Spleen (tissue), 11 donors: ENCODE data around the gene ACTR3. TPM values are rescaled to one million over a fixed set of nuclear protein-coding genes. Genes with fewer than 3 reads are reported as not detected.
"Not testable (repeated sequence)": the region's sequence is repeated elsewhere in the genome, so short reads cannot be mapped to it uniquely, and the experiment has no call there.

Source experiments
- DNase-seq: peaks from one replicate; pipeline ENCODE4 v3.0.0-alpha.2; 2020
- H3K27ac ChIP-seq, 8 donors: fragments of 200-600 bp; sonication (generic) in 7 of 8; 1 replicate in 4 of 8; 2 replicates in 4 of 8; pipeline versions ENCODE4 v1.5.0 to v1.8.0; 2016 to 2021; ENCODE audit warnings: inconsistent platforms in 4 of 8, mild to moderate bottlenecking in 4 of 8, moderate library complexity in 1 of 8
- H3K27me3 ChIP-seq, 7 donors: fragments of 200-600 bp; sonication (generic) in 6 of 7; replicated peaks in 1 of 7; 1 replicate in 4 of 7; 2 replicates in 3 of 7; pipeline versions ENCODE4 v1.5.0 to v1.8.0; 2016 to 2021; ENCODE audit warnings: inconsistent platforms in 3 of 7, mild to moderate bottlenecking in 1 of 7
- H3K36me3 ChIP-seq, 6 donors: fragments of 200-600 bp; sonication (generic) in 5 of 6; 1 replicate in 4 of 6; 2 replicates in 2 of 6; pipeline versions ENCODE4 v1.5.0 to v1.8.0; 2016 to 2021; ENCODE audit warnings: inconsistent platforms in 2 of 6
- H3K4me1 ChIP-seq, 6 donors: fragments of 200-600 bp; sonication (generic) in 5 of 6; 1 replicate in 3 of 6; 2 replicates in 3 of 6; pipeline versions ENCODE4 v1.5.0 to v1.8.0; 2016 to 2021; ENCODE audit warnings: inconsistent platforms in 3 of 6
- H3K4me3 ChIP-seq, 8 donors: fragments of 200-600 bp; sonication (generic) in 7 of 8; 1 replicate in 4 of 8; 2 replicates in 4 of 8; pipeline versions ENCODE4 v1.5.0 to v1.8.0; 2016 to 2021; ENCODE audit warnings: inconsistent platforms in 4 of 8, mild to moderate bottlenecking in 4 of 8, moderate library complexity in 2 of 8
- H3K9me3 ChIP-seq, 8 donors: fragments of 200-600 bp; sonication (generic) in 7 of 8; 1 replicate in 4 of 8; 2 replicates in 4 of 8; pipeline versions ENCODE4 v1.5.0 to v1.8.0; 2016 to 2021; ENCODE audit warnings: inconsistent platforms in 4 of 8
- CTCF ChIP-seq, 11 experiments: fragments of 200-600 bp in 7 of 11; fragments of 450-650 bp in 4 of 11; sonication (generic) in 4 of 11; IDR thresholded peaks in 8 of 11; conservative IDR thresholded peaks in 3 of 11; 1 replicate in 7 of 11; 2 replicates in 4 of 11; pipeline versions ENCODE4 v1.4.0 to v1.8.0; 2016 to 2021; ENCODE audit warnings: antibody characterized with exemption in 11 of 11, inconsistent platforms in 4 of 11, mild to moderate bottlenecking in 1 of 11
- POLR2A ChIP-seq, 3 donors: fragments of 450-650 bp; IDR thresholded peaks; one replicate each; pipeline ENCODE4 v1.5.1; 2017; ENCODE audit warnings: antibody characterized with exemption in 3 of 3, mild to moderate bottlenecking in 1 of 3
- POLR2AphosphoS5 ChIP-seq, 3 donors: sonication (generic); formaldehyde crosslinking; IDR thresholded peaks; one replicate each; pipeline ENCODE4 v1.5.1; 2017; ENCODE audit warnings: antibody characterized with exemption in 3 of 3
- WGBS, 5 donors: extraction: QIAGEN DNeasy Blood & Tissue Kit in 3 of 5; methylation state at CpG; one replicate each; pipeline versions ENCODE4 v1.1.5 to v1.1.7; 2013 to 2018; 5-methylcytosine and 5-hydroxymethylcytosine counted together
- intact Hi-C: fragments of 100-400 bp; cut with DNase I; formaldehyde crosslinking; loops from one replicate; pipeline ENCODE4 v1.15.0; 2023; ENCODE audit warnings: low total_unique reads
- polyA plus RNA-seq, 3 donors: library from polyadenylated mRNA; stranded (reverse); fragments of 200-250 nt; gene quantifications; one replicate each; pipeline ENCODE4 v1.2.1, GENCODE V29; 2013
- total RNA-seq, 7 donors: library from RNA; depleted of rRNA in 3 of 7; stranded (reverse); fragments of >200 nt in 3 of 7; fragmentation: NEBNext Ultra II Directional in 4 of 7; extraction: Animal tissue kit (Norgen Biotek cat#: 25700) in 4 of 7; gene quantifications; one replicate each; pipeline versions ENCODE4 v1.1.0 to v1.2.1, GENCODE V29; 2016 to 2021
- donor health status: healthy with polysubstance abuse.
- donor health status: DM: no; HTN: no; CAD: no; lungs with moderate emphysema.
- donor health status: DM: no; HTN: no; CAD: no.
- donor health status: Bipolar disorder and iron deficiency.
- donor health status: healthy.
- donor health status: DM: no; HTN: no; CAD: no.
- donor health status: DM: yes; HTN: yes; CAD: no.

ACTR3 gene
- total and polyA plus RNA-seq, 10 donors: 75.5 to 488 (median 221) TPM

- 60 to 88% (median 86%) methylated on average over 3 of the region's 3 CpGs for WGBS, 5 donors
- H3K27me3 ChIP-seq: no peaks in the 10 kb centered on the region
- peaks cover 0 to 2% (median 0%) of the 10 kb centered on the region in 6 donors for H3K4me1 ChIP-seq
- TF ChIP-seq POLR2AphosphoS5 (IDR thresholded peaks at IDR 0.05) (no peak), POLR2A (IDR thresholded peaks at IDR 0.05) (no peak), CTCF (IDR thresholded peaks at IDR 0.05 in 8 of 11, conservative IDR thresholded peaks at IDR 0.05 in 3 of 11) (no peak)
- peaks cover 0 to 9% (median 0%) of the 10 kb centered on the region in 8 donors for H3K9me3 ChIP-seq
- no peak overlapping the region for H3K4me3 ChIP-seq
- H3K36me3 ChIP-seq: peaks cover 0 to 16% (median 0%) of the 10 kb centered on the region in 6 donors
- DNase-seq: no peak
- H3K27ac ChIP-seq: no peak overlapping the region
- intact Hi-C loops: no loop called here
Observed at GRCh38 chr2:113845261-113845660, 44.6 kb upstream of the ACTR3 start.

GRCh38 chr2:113845796-113846195 is 44.1 kb upstream of the ACTR3 start:
- H3K9me3 ChIP-seq, DNase-seq, H3K4me1 ChIP-seq, H3K4me3 ChIP-seq, H3K27ac ChIP-seq, intact Hi-C loops, H3K27me3 ChIP-seq: not testable (repeated sequence)
- H3K36me3 ChIP-seq: peaks cover 0 to 16% (median 0%) of the 10 kb centered on the region in 6 donors
- WGBS, 5 donors: 87 to 95% (median 92%) methylated on average over 4 of the region's 4 CpGs

- peaks cover 0 to 9% (median 0%) of the 10 kb centered on the region in 8 donors for H3K9me3 ChIP-seq
- TF ChIP-seq POLR2AphosphoS5 (IDR thresholded peaks at IDR 0.05) (no peak), POLR2A (IDR thresholded peaks at IDR 0.05) (no peak), CTCF (IDR thresholded peaks at IDR 0.05 in 8 of 11, conservative IDR thresholded peaks at IDR 0.05 in 3 of 11) (no peak)
- WGBS, 5 donors: 42 to 65% (median 51%) methylated on average over 2 of the region's 2 CpGs
Observed at GRCh38 chr2:113846429-113846828, 43.5 kb upstream of the ACTR3 start.

DNA sequence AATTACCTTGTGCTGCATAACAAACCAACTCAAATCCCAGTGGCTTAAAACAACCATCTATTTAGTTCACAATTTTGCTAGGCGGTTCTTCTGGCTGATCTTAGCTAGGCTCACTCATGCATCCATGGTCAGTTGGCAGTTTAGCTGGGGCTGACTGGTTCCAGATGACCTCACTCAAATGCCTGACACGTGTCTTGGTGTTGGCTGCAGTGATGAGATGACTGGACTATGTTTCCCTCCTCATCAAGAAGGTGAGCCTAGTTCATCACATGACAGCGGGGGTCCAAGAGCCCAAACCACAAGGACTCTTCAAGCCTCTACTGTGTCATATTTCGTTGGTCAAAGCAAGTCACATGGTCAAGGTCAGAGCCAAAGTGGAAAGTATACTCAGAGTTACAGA is 42.7 kb upstream of the ACTR3 start:
- no peaks in the 10 kb centered on the region for H3K27me3 ChIP-seq

More at GRCh38 chr2:113846429-113846828, 43.5 kb upstream of the ACTR3 start:
- intact Hi-C loops: no loop called here
- H3K4me3 ChIP-seq: no peak overlapping the region
- H3K4me1 ChIP-seq: peaks cover 0 to 13% (median 4%) of the 10 kb centered on the region in 6 donors
- H3K27ac ChIP-seq: no peak overlapping the region
- H3K36me3 ChIP-seq: peaks cover 0 to 16% (median 0%) of the 10 kb centered on the region in 6 donors
- H3K27me3 ChIP-seq: no peaks in the 10 kb centered on the region
- DNase-seq: no peak

More for the DNA sequence above, 42.7 kb upstream of the ACTR3 start:
- Histone ChIP-seq H3K4me1 (peaks cover 0 to 18% (median 6%) of the 10 kb centered on the region in 6 donors), H3K36me3 (peaks cover 0 to 16% (median 0%) of the 10 kb centered on the region in 6 donors), H3K9me3 (peaks cover 0 to 9% (median 0%) of the 10 kb centered on the region in 8 donors), H3K4me3 (no peak overlapping the region), H3K27ac (no peak overlapping the region)
- no peak for DNase-seq
- 80 to 90% (median 81%) methylated on average over 4 of the region's 4 CpGs for WGBS, 5 donors
- intact Hi-C loops: no loop called here
- no peak for TF ChIP-seq CTCF (IDR thresholded peaks at IDR 0.05 in 8 of 11, conservative IDR thresholded peaks at IDR 0.05 in 3 of 11)
- no peak for TF ChIP-seq POLR2A (IDR thresholded peaks at IDR 0.05)
- TF ChIP-seq POLR2AphosphoS5 (IDR thresholded peaks at IDR 0.05): no peak
